IMR-90 (cell line): ENCODE measurements around the gene FBXL16. TPM values are rescaled to one million over a fixed set of nuclear protein-coding genes. Genes with fewer than 3 reads are reported as not detected.

ENCODE experiments used
- ATAC-seq: fragments of 200-7000 bp; cut with Tn5 transposase; 2 replicates; pipeline ENCODE4 v1.9.1; 2020; ENCODE audit warnings: low read depth, mild to moderate bottlenecking, moderate library complexity
- BruUV-seq: library from RNA; stranded (reverse); fragments of 400-500 nt; replicated peaks from 2 replicates; lab custom pipeline; 2021; lab: Mats Ljungman, UMichigan
- CTCF ChIA-PET: fragments of 300-600 bp; formaldehyde crosslinking; extraction: SDS; loops from one replicate; lab custom pipeline; 2021; ENCODE audit warnings: antibody characterized with exemption; lab: Yijun Ruan, JAX
- POLR2A ChIA-PET: fragments of 300-600 bp; sonication (Branson Sonifier 250); formaldehyde crosslinking; loops from one replicate; lab custom pipeline; 2022; ENCODE audit warnings: antibody characterized with exemption; ENCODE audit not compliant: unreplicated experiment; lab: Charles Lee
- DNase-seq: peaks from one replicate; pipeline ENCODE4 v3.0.0; 2013
- H2AFZ ChIP-seq: replicated peaks from 2 replicates; pipeline ENCODE3; 2013; ENCODE audit warnings: low read length, mild to moderate bottlenecking; ENCODE audit not compliant: poor library complexity
- H2AK5ac ChIP-seq: 2 replicates; pipeline ENCODE4 v1.6.1; 2013; ENCODE audit warnings: low read depth, low read length, inconsistent platforms
- H2AK9ac ChIP-seq: replicated peaks from 2 replicates; pipeline ENCODE3; 2013; ENCODE audit warnings: mild to moderate bottlenecking, low read depth, low read length, moderate library complexity; ENCODE audit not compliant: poor library complexity
- H2BK120ac ChIP-seq: 2 replicates; pipeline ENCODE4 v1.6.1; 2013; ENCODE audit warnings: low read depth, low read length, inconsistent platforms
- H2BK15ac ChIP-seq: 3 replicates; pipeline ENCODE4 v1.6.1; 2013; ENCODE audit warnings: low read depth, low read length, inconsistent platforms
- H2BK20ac ChIP-seq: 2 replicates; pipeline ENCODE4 v1.6.1; 2013; ENCODE audit warnings: low read depth, mild to moderate bottlenecking, inconsistent platforms, low read length, moderate library complexity
- H2BK5ac ChIP-seq: 2 replicates; pipeline ENCODE4 v1.6.1; 2013; ENCODE audit warnings: mild to moderate bottlenecking, low read depth, low read length, inconsistent platforms; ENCODE audit not compliant: poor library complexity, severe bottlenecking
- H3K14ac ChIP-seq: replicated peaks from 2 replicates; pipeline ENCODE4 v1.6.1; 2013; ENCODE audit warnings: low read depth, low read length, inconsistent platforms
- H3K18ac ChIP-seq: 2 replicates; pipeline ENCODE4 v1.6.1; 2013; ENCODE audit warnings: low read depth, low read length, control low read depth
- H3K23ac ChIP-seq: 2 replicates; pipeline ENCODE4 v1.6.1; 2013; ENCODE audit warnings: low read depth, low read length, inconsistent platforms
- H3K27ac ChIP-seq: 2 replicates; pipeline ENCODE4 v1.5.1; 2013; ENCODE audit warnings: mild to moderate bottlenecking, control low read depth, low read length; ENCODE audit not compliant: insufficient read depth
- H3K27me3 ChIP-seq: 2 replicates; pipeline ENCODE4 v1.6.1; 2013; ENCODE audit warnings: low read length; ENCODE audit not compliant: control insufficient read depth, insufficient read depth
- H3K36me3 ChIP-seq: 2 replicates; pipeline ENCODE4 v1.6.1; 2013; ENCODE audit warnings: low read length, mixed read lengths; ENCODE audit not compliant: control insufficient read depth, insufficient read depth
- H3K4ac ChIP-seq: 2 replicates; pipeline ENCODE4 v1.6.1; 2013; ENCODE audit warnings: low read depth, low read length, inconsistent platforms
- H3K4me1 ChIP-seq: 2 replicates; pipeline ENCODE4 v1.6.1; 2013; ENCODE audit warnings: low read length, mixed read lengths; ENCODE audit not compliant: control insufficient read depth, insufficient read depth
- H3K4me2 ChIP-seq: 2 replicates; pipeline ENCODE4 v1.6.1; 2013; ENCODE audit warnings: low read depth, mild to moderate bottlenecking, control low read depth, low read length, moderate library complexity
- H3K4me3 ChIP-seq: 2 replicates; pipeline ENCODE4 v1.5.1; 2013; ENCODE audit warnings: low read depth, mild to moderate bottlenecking, control low read depth, low read length, moderate library complexity; ENCODE audit not compliant: insufficient read depth
- H3K56ac ChIP-seq: 2 replicates; pipeline ENCODE4 v1.6.1; 2013; ENCODE audit warnings: low read length, inconsistent platforms; ENCODE audit not compliant: insufficient read depth; ENCODE audit errors: extremely low read depth
- H3K79me1 ChIP-seq, 2 experiments: 2 replicates each; pipeline ENCODE4 v1.6.1; 2013; ENCODE audit warnings: low read length in 2 of 2, inconsistent platforms in 1 of 2, low read depth in 1 of 2
- H3K9ac ChIP-seq: 2 replicates; pipeline ENCODE4 v1.6.1; 2013; ENCODE audit warnings: low read depth, low read length, control low read depth
- H3K9me1 ChIP-seq: 2 replicates; pipeline ENCODE4 v1.6.1; 2013; ENCODE audit warnings: low read length, inconsistent platforms; ENCODE audit not compliant: insufficient read depth
- H3K9me3 ChIP-seq: 2 replicates; pipeline ENCODE4 v1.6.1; 2013; ENCODE audit warnings: low read length; ENCODE audit not compliant: control insufficient read depth, insufficient read depth
- H4K20me1 ChIP-seq: 2 replicates; pipeline ENCODE4 v1.6.1; 2013; ENCODE audit warnings: low read length, inconsistent platforms; ENCODE audit not compliant: insufficient read depth
- H4K5ac ChIP-seq: 2 replicates; pipeline ENCODE4 v1.6.1; 2013; ENCODE audit warnings: mild to moderate bottlenecking, low read depth, low read length, control low read depth
- H4K8ac ChIP-seq, 2 experiments: 2 replicates each; pipeline ENCODE4 v1.6.1; 2013; ENCODE audit warnings: low read depth in 2 of 2, low read length in 2 of 2, control low read depth in 1 of 2, inconsistent platforms in 1 of 2
- H4K91ac ChIP-seq: 2 replicates; pipeline ENCODE4 v1.6.1; 2013; ENCODE audit warnings: low read depth, low read length, inconsistent platforms; ENCODE audit not compliant: insufficient read depth
- CHD1 ChIP-seq: IDR thresholded peaks from 2 replicates; pipeline ENCODE4 v1.6.1; 2012; ENCODE audit warnings: low read depth, low read length, improper control_type of control experiment
- WGBS, 2 experiments: methylation state at CpG; one replicate each; pipeline versions ENCODE4 v1.1.5 to v1.1.7; 2013; ENCODE audit warnings: missing lambda C conversion rate in 2 of 2; ENCODE audit not compliant: insufficient read length in 1 of 2; ENCODE audit errors: extremely low coverage in 2 of 2; 5-methylcytosine and 5-hydroxymethylcytosine counted together
- dilution Hi-C: fragments of 300-500 bp; cut with HindIII; formaldehyde crosslinking; loops from one replicate; pipeline ENCODE4 v1.14.3; 2018; ENCODE audit warnings: low sequenced_read_pairs; ENCODE audit not compliant: unreplicated experiment
- in situ Hi-C: fragments of 300-500 bp; cut with MboI; formaldehyde crosslinking; loops from 3 replicates; pipeline ENCODE4 v1.14.3; 2019; ENCODE audit warnings: low sequenced_read_pairs, inconsistent platforms, mixed read lengths
- intact Hi-C: fragments of 100-400 bp; cut with micrococcal nuclease; formaldehyde crosslinking; loops from 2 replicates; pipeline ENCODE4 v1.10.0; 2022
- polyA plus RNA-seq, 3 experiments: library from polyadenylated mRNA; depleted of rRNA; stranded (reverse); fragments of >200 nt; gene quantifications; 2 replicates each; pipeline ENCODE4 v1.2.3, GENCODE V29; 2012; ENCODE audit warnings: low replicate concordance in 1 of 3
- total RNA-seq: library from RNA; depleted of rRNA; stranded (reverse); fragments of >200 nt; gene quantifications from 2 replicates; pipeline ENCODE4 v1.2.3, GENCODE V29; 2012

FBXL16 gene
- total and polyA plus RNA-seq, 2 of the 4 experiments (the other 2 are of a cell fraction) = 0.18 to 2.2 TPM

- Histone ChIP-seq H4K20me1 (peaks cover 14% of the 10 kb centered on the region), H2AK9ac (no peak overlapping the region), H3K4me1 (peaks cover 8% of the 10 kb centered on the region; the same call in 1 of the 2 replicates), H3K9me3 (no peaks in the 10 kb centered on the region), H3K4me2 (no peak overlapping the region), H3K4me3 (no peak overlapping the region), H2BK5ac (no peak overlapping the region), H4K8ac (no peak overlapping the region), H3K56ac (no peak overlapping the region), H3K36me3 (no peaks in the 10 kb centered on the region), H3K18ac (no peak overlapping the region), H3K14ac (no peak overlapping the region), H3K4ac (no peak overlapping the region), H3K9me1 (no peaks in the 10 kb centered on the region), H3K9ac (no peak overlapping the region), H2BK15ac (no peak overlapping the region), H4K91ac (no peak overlapping the region), H4K5ac (no peak overlapping the region), H2AFZ (no peak overlapping the region), H3K23ac (no peak overlapping the region), H3K27me3 (peaks cover 21% of the 10 kb centered on the region), H2BK120ac (no peak overlapping the region), H2BK20ac (no peak overlapping the region), H3K27ac (no peak overlapping the region), H2AK5ac (no peak overlapping the region), H3K79me1 (no peaks in the 10 kb centered on the region)
- TF ChIP-seq CHD1 = no peak
- DNase-seq (no peak), ATAC-seq (no peak)
- BruUV-seq = no TSS peak
- ChIA-PET CTCF (no interaction called here), POLR2A (no interaction called here)
- intact Hi-C loops = loop anchor here (5.0 kb wide), 1 partner anchor 272 kb away; the partner anchor contains the start of gene SOX8
- dilution Hi-C loops = no loop called here
- in situ Hi-C loops = loop anchor here (5.0 to 25.0 kb wide), 2 partner anchors 77 to 352 kb away; partner anchors contain the start of genes CHTF18, RPUSD1 and SSTR5
- 82% methylated on average over 10 of the region's 21 CpGs; no CpG with 5 or more reads in 1 of the 2 experiments for WGBS, 2 experiments
These were observed 5.0 kb upstream of the FBXL16 start for GRCh38 chr16:710500-711075.
